SK-N-SH treated with all-trans-retinoic acid at 6 μM for 48 hours (cell line): ENCODE data around the gene PLPPR2.

Experiments used
- BACH2 ChIP-seq: fragments of 250-450 bp; sonication (Bioruptor Pico); IDR thresholded peaks from 2 replicates; pipeline ENCODE4 v1.9.0; 2021; ENCODE audit warnings: mild to moderate bottlenecking, borderline replicate concordance
- ZFP30 ChIP-seq: fragments of 450-650 bp; formaldehyde crosslinking; IDR thresholded peaks from 2 replicates; pipeline ENCODE4 v1.5.0; 2022; ENCODE audit warnings: mild to moderate bottlenecking, moderate library complexity
- ZNF70 ChIP-seq: fragments of 450-650 bp; formaldehyde crosslinking; IDR thresholded peaks from 2 replicates; pipeline ENCODE4 v1.5.0; 2020; ENCODE audit warnings: mild to moderate bottlenecking, moderate library complexity
- TF ChIP-seq, protein P1 (sequence below): fragments of 250-450 bp; sonication (Bioruptor Pico); IDR thresholded peaks from 2 replicates; pipeline ENCODE4 v1.8.0; 2020; ENCODE audit warnings: mild to moderate bottlenecking, moderate library complexity, borderline replicate concordance

DNA sequence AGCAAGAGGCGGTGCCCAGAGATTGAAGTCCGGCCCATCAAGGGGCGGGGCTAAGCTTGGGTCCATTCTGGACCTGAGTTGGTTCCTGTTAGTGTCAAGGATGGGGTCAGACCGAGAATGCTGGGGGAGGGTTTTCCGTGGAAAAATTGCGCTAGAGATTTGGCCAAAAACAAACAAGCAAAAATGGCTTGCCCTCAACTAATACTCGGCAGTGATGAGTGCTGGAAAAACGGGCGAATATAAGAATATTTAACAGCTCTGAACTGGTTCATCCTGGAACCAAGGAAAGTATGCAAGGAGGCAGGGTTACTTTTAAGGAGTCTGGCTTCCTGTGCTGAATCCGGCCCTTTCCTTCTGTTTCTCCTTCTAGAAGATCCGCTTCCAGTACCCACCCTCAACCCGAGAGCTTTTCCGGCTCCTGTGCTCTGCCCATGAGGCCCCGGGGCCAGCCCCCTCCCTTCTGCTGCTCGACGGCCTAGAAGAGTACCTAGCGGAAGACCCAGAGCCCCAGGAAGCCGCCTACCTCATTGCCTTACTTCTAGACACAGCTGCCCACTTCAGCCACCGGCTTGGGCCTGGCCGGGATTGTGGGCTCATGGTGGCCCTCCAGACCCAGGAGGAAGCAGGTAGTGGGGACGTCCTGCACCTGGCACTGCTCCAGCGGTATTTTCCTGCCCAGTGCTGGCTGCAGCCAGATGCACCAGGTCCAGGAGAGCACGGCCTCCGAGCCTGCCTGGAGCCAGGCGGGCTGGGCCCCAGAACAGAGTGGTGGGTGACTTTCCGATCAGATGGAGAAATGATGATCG is 20.1 kb downstream of the PLPPR2 start:
- TF ChIP-seq ZNF70 (CRISPR knock-in tag): no peak
- no peak for TF ChIP-seq BACH2 (CRISPR knock-in tag)
- TF ChIP-seq, protein P1, sequence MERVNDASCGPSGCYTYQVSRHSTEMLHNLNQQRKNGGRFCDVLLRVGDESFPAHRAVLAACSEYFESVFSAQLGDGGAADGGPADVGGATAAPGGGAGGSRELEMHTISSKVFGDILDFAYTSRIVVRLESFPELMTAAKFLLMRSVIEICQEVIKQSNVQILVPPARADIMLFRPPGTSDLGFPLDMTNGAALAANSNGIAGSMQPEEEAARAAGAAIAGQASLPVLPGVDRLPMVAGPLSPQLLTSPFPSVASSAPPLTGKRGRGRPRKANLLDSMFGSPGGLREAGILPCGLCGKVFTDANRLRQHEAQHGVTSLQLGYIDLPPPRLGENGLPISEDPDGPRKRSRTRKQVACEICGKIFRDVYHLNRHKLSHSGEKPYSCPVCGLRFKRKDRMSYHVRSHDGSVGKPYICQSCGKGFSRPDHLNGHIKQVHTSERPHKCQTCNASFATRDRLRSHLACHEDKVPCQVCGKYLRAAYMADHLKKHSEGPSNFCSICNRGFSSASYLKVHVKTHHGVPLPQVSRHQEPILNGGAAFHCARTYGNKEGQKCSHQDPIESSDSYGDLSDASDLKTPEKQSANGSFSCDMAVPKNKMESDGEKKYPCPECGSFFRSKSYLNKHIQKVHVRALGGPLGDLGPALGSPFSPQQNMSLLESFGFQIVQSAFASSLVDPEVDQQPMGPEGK (CRISPR knock-in tag): no peak
- TF ChIP-seq ZFP30: no peak
